Transverse colon (tissue), 3 donors: ENCODE results near the gene TSPOAP1.

Experiments
- CTCF ChIP-seq, 5 experiments: fragments of 200-600 bp in 3 of 5; fragments of 450-650 bp in 2 of 5; sonication (generic) in 3 of 5; IDR thresholded peaks; 1 replicate in 2 of 5; 2 replicates in 3 of 5; pipeline ENCODE4 v1.5.1; 2016 to 2017; ENCODE audit warnings: antibody characterized with exemption in 5 of 5, inconsistent platforms in 3 of 5, mild to moderate bottlenecking in 2 of 5, moderate library complexity in 1 of 5
- POLR2A ChIP-seq: fragments of 450-650 bp; IDR thresholded peaks from one replicate; pipeline ENCODE4 v1.6.1; 2016; ENCODE audit warnings: antibody characterized with exemption, mild to moderate bottlenecking, moderate library complexity

DNA sequence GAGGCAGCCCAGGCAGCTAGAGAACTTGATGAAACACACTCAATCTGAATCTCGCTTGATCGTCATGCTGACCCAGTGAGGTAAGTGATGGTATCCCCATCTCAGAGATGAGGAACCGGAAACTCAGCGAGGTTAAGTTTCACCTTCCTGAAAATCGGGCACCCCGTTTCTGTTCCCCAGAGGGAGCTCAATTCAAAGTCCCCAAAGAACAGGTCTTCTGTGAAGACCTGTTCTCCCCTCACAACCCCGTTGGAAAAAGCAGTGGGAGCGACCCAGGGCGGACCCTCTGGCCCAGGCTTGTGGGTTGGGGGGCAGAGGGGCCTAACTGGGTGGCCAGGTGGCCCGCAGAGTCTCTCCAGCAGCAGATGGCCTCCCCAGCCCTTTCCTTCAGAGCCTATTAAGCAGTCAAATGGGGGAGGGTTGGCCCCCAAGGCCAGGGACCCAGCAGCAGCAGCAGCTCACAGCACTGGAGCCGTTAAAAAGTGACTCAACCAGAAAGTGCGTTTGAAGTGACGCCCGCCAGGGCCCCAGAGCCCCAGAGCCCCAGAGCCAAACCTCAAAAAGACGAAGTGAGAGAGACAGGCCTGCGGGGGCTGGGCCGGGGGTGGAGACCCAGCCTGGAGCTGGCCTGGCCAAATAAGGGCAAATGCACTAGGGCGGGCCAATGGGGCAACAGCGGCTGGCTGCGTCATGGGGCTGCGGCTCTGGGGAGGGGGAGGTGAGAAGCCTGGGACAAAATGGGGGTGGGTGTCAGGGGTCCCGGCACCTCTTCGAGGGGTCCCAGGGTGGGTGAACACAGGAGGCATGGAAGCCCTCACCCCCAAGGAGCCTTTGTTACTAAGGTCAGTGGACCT, 9.2 kb upstream of the TSPOAP1 start:
- TF ChIP-seq CTCF (IDR thresholded peaks at IDR 0.05) (peak in 1 of 5 experiments; percentile 9), POLR2A (peak; percentile 68)
